Lower leg skin (tissue), 3 donors: Measurements from ENCODE around the gene ITGA3.

Source experiments
- POLR2A ChIP-seq, 2 donors: fragments of 450-650 bp; IDR thresholded peaks; one replicate each; pipeline ENCODE4 v1.6.1; 2016 to 2017; ENCODE audit warnings: antibody characterized with exemption in 2 of 2, mild to moderate bottlenecking in 1 of 2, moderate library complexity in 1 of 2
- TF ChIP-seq, protein P1 (sequence below), 3 donors: fragments of 450-650 bp; IDR thresholded peaks; one replicate each; pipeline ENCODE4 v1.5.1; 2016; ENCODE audit warnings: antibody characterized with exemption in 3 of 3, mild to moderate bottlenecking in 3 of 3, moderate library complexity in 2 of 3

DNA sequence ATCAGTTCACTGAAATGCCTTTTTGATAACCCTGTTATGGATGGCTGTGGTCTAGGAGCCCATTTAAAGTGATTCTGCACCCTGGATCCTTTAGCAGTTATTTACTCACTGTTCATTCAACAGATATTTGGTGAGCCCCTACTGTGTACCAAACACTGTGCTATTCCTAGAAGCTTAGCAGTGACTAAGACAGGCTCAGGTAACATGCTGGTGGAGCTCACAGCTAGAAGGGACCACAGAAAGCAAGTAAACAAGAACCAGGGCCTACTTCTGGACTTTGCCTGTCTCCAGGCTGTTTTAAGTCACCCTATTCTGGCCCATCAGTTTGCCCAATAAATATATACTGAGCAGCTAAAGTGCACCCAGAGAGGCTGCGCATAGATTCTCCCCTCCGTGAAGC, 11.1 kb downstream of the ITGA3 start:
- TF ChIP-seq, protein P1, sequence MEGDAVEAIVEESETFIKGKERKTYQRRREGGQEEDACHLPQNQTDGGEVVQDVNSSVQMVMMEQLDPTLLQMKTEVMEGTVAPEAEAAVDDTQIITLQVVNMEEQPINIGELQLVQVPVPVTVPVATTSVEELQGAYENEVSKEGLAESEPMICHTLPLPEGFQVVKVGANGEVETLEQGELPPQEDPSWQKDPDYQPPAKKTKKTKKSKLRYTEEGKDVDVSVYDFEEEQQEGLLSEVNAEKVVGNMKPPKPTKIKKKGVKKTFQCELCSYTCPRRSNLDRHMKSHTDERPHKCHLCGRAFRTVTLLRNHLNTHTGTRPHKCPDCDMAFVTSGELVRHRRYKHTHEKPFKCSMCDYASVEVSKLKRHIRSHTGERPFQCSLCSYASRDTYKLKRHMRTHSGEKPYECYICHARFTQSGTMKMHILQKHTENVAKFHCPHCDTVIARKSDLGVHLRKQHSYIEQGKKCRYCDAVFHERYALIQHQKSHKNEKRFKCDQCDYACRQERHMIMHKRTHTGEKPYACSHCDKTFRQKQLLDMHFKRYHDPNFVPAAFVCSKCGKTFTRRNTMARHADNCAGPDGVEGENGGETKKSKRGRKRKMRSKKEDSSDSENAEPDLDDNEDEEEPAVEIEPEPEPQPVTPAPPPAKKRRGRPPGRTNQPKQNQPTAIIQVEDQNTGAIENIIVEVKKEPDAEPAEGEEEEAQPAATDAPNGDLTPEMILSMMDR (IDR thresholded peaks at IDR 0.05), result no peak
- TF ChIP-seq POLR2A (IDR thresholded peaks at IDR 0.05), result no peak
